Body of pancreas (tissue), 4 donors: ENCODE results near the gene SNRNP70. TPM values are rescaled to one million over a fixed set of nuclear protein-coding genes. Genes with fewer than 3 reads are reported as not detected.
A peak's percentile ranks its signal among the peaks of the same experiment; 100 is the strongest.
"Not testable (repeated sequence)": the region's sequence is repeated elsewhere in the genome, so short reads cannot be mapped to it uniquely, and the experiment has no call there.

Experiments used
- ATAC-seq: fragments of 150-250 bp; one replicate; pipeline ENCODE4 v1.9.1; 2016
- DNase-seq, 4 donors: peaks; one replicate each; pipeline ENCODE4 v3.0.0-alpha.2; 2019
- H3K27ac ChIP-seq, 4 donors: fragments of 200-600 bp; sonication (generic); 1 replicate in 3 of 4; 2 replicates in 1 of 4; pipeline versions ENCODE4 v1.5.1 to v1.6.1; 2016 to 2019; ENCODE audit warnings: mild to moderate bottlenecking in 1 of 4, mixed read lengths in 1 of 4, moderate library complexity in 1 of 4
- H3K27me3 ChIP-seq, 2 donors: fragments of 200-600 bp; sonication (generic); one replicate each; pipeline ENCODE4 v1.6.0; 2016; ENCODE audit warnings: mild to moderate bottlenecking in 1 of 2
- H3K36me3 ChIP-seq, 2 donors: fragments of 200-600 bp; sonication (generic); replicated peaks in 1 of 2; 2 replicates each; pipeline ENCODE4 v1.5.1; 2016; ENCODE audit warnings: low read depth in 2 of 2; ENCODE audit not compliant: insufficient read depth in 1 of 2
- H3K4me1 ChIP-seq: fragments of 200-600 bp; sonication (generic); one replicate; pipeline ENCODE4 v1.6.0; 2016
- H3K4me3 ChIP-seq, 2 donors: fragments of 200-600 bp; sonication (generic); 1 replicate in 1 of 2; 2 replicates in 1 of 2; pipeline ENCODE4 v1.5.1; 2016 to 2019
- H3K9me3 ChIP-seq, 3 donors: fragments of 200-600 bp; sonication (generic); 1 replicate in 2 of 3; 2 replicates in 1 of 3; pipeline ENCODE4 v1.5.1; 2016
- POLR2A ChIP-seq, 3 donors: fragments of 450-650 bp; IDR thresholded peaks; one replicate each; pipeline ENCODE4 v1.6.1; 2016; ENCODE audit warnings: antibody characterized with exemption in 3 of 3, mild to moderate bottlenecking in 2 of 3
- WGBS, 2 donors: methylation state at CpG; one replicate each; pipeline ENCODE4 v1.1.5; 2017; 5-methylcytosine and 5-hydroxymethylcytosine counted together
- intact Hi-C: fragments of 100-400 bp; cut with DNase I; formaldehyde crosslinking; loops from one replicate; pipeline ENCODE4 v1.15.1; 2023
- total RNA-seq, 2 donors: library from RNA; depleted of rRNA; stranded (reverse); fragments of >200 nt; gene quantifications; one replicate each; pipeline ENCODE4 v1.1.0, GENCODE V29; 2016
- TF ChIP-seq, protein P1 (sequence below), 7 experiments: fragments of 450-650 bp in 4 of 7; fragments of 200-600 bp in 3 of 7; sonication (generic) in 3 of 7; IDR thresholded peaks; one replicate each; pipeline ENCODE4 v1.5.1; 2016 to 2019; ENCODE audit warnings: antibody characterized with exemption in 7 of 7

Gene SNRNP70
- total RNA-seq, 2 donors from 2014 or later = 199 to 588 TPM

DNA sequence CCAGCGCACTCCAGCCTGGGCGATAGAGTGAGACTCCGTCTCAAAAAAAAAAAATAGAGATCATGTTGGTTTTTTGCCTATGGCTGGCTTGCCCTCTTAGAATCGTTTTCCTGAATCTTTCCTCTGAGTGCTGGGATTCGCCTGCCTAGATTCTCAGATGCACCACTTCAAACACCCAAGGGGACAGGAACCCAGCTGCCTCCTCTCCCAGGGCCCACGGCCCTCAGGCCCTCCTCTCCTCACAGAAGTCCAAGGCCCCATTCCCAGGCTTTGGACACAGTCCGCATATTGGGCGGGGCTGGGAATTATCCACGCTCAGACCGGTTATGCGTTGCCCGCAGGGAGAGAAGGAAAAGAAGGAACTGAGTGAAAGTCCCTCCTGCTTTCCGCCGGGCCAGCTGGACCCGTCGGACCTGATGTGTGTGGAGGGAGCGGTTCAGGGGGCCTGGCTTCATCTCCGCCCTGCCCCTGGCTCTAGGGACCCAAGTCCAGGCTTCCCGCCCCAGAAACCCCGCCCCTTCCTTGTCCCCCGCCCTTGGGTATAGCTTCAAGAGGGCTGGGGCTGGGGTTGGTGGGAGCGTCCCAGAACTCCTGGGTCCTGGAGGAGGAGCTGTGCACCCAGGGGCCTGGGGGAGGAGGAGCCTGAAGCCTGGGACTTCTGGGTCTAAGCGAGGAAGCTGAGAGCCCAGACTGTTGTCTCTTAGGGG, 39.9 kb downstream of the SNRNP70 start:
- intact Hi-C loops = no loop called here
- Histone ChIP-seq H3K4me3 (no peak overlapping the region), H3K27me3 (no peaks in the 10 kb centered on the region), H3K36me3 (no peaks in the 10 kb centered on the region), H3K9me3 (no peaks in the 10 kb centered on the region), H3K4me1 (peaks cover 19% of the 10 kb centered on the region), H3K27ac (no peak overlapping the region)
- no peak for ATAC-seq
- DNase-seq = no peak
- TF ChIP-seq, protein P1, sequence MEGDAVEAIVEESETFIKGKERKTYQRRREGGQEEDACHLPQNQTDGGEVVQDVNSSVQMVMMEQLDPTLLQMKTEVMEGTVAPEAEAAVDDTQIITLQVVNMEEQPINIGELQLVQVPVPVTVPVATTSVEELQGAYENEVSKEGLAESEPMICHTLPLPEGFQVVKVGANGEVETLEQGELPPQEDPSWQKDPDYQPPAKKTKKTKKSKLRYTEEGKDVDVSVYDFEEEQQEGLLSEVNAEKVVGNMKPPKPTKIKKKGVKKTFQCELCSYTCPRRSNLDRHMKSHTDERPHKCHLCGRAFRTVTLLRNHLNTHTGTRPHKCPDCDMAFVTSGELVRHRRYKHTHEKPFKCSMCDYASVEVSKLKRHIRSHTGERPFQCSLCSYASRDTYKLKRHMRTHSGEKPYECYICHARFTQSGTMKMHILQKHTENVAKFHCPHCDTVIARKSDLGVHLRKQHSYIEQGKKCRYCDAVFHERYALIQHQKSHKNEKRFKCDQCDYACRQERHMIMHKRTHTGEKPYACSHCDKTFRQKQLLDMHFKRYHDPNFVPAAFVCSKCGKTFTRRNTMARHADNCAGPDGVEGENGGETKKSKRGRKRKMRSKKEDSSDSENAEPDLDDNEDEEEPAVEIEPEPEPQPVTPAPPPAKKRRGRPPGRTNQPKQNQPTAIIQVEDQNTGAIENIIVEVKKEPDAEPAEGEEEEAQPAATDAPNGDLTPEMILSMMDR (IDR thresholded peaks at IDR 0.05) = no peak
- TF ChIP-seq POLR2A (IDR thresholded peaks at IDR 0.05) = no peak
- 60 to 75% methylated on average over 13 to 23 of the region's 23 CpGs for WGBS, 2 donors

DNA sequence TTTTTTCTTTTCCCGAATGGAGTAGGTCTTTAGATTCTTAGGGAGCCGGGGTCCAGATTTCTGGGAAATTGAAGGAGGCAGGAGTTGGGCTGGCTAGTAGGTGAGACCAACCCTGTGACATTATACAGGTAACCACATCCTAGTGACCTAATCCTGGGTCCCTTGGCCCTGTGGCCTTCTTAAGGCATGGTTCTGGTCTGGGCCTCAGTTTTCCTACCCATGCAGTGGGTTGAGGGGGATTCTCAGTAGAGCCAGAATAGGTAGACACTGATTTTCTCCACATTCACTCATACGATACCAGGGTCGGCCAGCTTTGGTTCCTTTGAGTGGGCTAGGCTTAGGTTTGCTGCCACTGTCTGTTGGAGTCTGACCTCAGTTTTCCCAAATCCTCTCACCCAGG, 41.3 kb downstream of the SNRNP70 start:
- peaks cover 13% of the 10 kb centered on the region for H3K4me1 ChIP-seq
- H3K27me3 ChIP-seq = no peaks in the 10 kb centered on the region
- H3K4me3 ChIP-seq = no peak overlapping the region
- no peaks in the 10 kb centered on the region for H3K9me3 ChIP-seq
- H3K27ac ChIP-seq = no peak overlapping the region
- DNase-seq (no peak), ATAC-seq (no peak)
- intact Hi-C loops = no loop called here
- H3K36me3 ChIP-seq = no peaks in the 10 kb centered on the region
- WGBS, 2 donors = 68 to 95% methylated on average over 4 of the region's 4 CpGs
- TF ChIP-seq, protein P1 (IDR thresholded peaks at IDR 0.05) = no peak
- TF ChIP-seq POLR2A (IDR thresholded peaks at IDR 0.05) = no peak

DNA sequence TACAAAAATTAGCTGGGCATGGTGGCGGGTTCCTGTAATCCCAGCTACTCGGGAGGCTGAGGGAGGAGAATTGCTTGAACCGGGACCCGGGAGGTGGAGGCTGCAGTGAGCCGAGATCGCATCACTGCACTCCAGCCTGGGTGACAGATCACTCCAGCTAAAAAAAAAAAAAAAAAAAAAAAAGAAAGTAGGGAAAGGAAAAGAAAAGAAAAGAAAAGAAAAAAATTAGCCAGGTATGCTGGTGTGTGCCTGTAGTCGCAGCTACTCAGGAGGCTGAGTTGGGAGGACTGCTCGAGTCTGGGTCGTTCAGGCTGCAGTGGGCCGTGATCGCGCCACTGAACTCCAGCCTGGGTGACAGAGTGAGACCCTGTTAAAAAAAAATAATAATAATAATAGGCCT, 42.0 kb downstream of the SNRNP70 start:
- ATAC-seq, H3K4me3 ChIP-seq: not testable (repeated sequence)

DNA sequence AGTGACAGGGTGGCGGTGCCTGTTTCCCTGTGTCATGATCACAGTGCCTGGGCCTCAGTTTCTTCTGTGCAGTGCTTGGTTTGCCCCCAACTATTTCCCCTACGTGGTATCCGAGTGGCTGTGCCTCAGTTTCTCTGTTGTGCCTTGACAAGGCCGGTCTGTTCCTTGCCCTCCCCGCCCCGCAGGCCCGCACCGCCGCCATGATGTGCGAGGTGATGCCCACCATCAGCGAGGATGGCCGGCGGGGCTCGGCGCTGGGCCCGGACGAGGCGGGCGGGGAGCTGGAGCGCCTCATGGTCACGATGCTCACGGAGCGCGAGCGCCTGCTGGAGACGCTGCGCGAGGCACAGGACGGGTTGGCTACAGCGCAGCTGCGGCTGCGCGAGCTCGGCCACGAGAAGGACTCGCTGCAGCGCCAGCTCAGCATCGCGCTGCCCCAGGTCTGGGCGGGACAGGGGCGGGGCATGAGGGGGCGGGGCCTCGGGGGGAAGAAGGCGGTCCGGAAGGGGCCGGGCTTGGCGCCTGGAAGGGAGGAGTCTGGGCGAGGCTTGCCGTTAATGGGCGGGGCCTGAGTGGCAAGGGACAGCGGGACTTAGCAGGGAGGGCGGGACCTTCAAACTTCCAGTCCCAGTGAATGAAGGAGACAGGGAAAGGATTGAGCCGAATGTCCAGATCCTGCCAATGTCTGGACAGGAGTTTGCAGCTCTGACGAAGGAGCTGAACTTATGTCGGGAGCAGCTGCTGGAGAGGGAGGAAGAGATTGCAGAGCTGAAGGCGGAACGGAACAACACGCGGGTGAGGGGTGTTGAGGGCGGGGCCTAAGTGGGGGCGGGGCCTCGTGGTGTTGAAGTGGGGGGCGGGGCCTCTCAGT, 42.7 kb downstream of the SNRNP70 start:
- ATAC-seq = peak; percentile 97
- peaks cover 15% of the 10 kb centered on the region for H3K4me1 ChIP-seq
- H3K27me3 ChIP-seq = no peaks in the 10 kb centered on the region
- peak in 1 of 3 donors; percentile 23 for TF ChIP-seq POLR2A (IDR thresholded peaks at IDR 0.05)
- TF ChIP-seq, protein P1 (IDR thresholded peaks at IDR 0.05) = peak in 5 of 7 experiments; percentile 14 to 54 (median 34)
- H3K9me3 ChIP-seq = no peaks in the 10 kb centered on the region
- peak; percentile 96 to 98 (median 97) for DNase-seq
- H3K36me3 ChIP-seq = no peaks in the 10 kb centered on the region
- H3K27ac ChIP-seq = peak overlapping the region in 3 of 4 donors; percentile 50 to 78 (median 74)
- intact Hi-C loops = loop anchor here (2.0 kb wide), 1 partner anchor 17 kb away; no protein-coding TSS in a partner anchor
- H3K4me3 ChIP-seq = no peak overlapping the region
- 3 to 8% methylated on average over 34 to 63 of the region's 63 CpGs for WGBS, 2 donors

More for the DNA sequence above, 42.0 kb downstream of the SNRNP70 start:
- intact Hi-C loops, DNase-seq, H3K27ac ChIP-seq, H3K9me3 ChIP-seq, H3K36me3 ChIP-seq, H3K27me3 ChIP-seq: not testable (repeated sequence)
- peaks cover 13% of the 10 kb centered on the region for H3K4me1 ChIP-seq
- WGBS, 2 donors = 90 to 95% methylated on average over 9 to 12 of the region's 12 CpGs

DNA sequence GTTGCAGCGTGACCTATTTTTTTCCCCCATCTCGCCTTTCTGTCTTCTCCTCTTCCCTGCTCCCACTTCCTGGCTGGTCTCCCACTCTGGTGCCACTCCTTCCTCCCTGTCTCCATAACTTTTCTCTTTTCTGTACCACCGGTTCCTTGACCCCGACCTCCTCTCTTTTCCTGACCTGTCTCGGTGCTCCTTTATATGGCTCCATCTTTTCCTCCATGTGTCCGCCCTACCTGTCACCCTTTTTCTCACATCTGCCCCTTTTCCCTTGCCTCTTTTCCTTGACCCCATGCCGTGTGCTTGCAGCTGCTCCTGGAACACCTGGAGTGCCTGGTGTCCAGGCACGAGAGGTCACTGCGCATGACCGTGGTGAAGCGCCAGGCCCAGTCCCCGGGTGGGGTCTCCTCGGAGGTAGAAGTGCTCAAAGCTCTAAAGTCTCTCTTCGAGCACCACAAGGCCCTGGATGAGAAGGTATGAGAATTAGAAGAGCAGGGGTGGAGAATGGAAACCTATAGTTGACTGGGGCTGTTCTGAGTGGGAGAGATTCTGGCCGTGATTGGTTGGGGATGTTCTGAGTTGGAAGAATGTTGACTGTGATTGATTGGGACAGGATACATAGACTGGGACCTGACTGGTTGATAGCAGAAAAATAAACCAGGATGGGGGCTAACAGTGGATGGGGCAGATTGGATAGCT, 43.4 kb downstream of the SNRNP70 start:
- intact Hi-C loops = loop anchor here (2.0 kb wide), 1 partner anchor 16 kb away; no protein-coding TSS in a partner anchor
- TF ChIP-seq POLR2A (IDR thresholded peaks at IDR 0.05) = no peak
- TF ChIP-seq, protein P1 (IDR thresholded peaks at IDR 0.05) = no peak
- ATAC-seq (no peak), DNase-seq (no peak)
- H3K36me3 ChIP-seq = no peaks in the 10 kb centered on the region
- no peaks in the 10 kb centered on the region for H3K9me3 ChIP-seq
- 47 to 60% methylated on average over 15 of the region's 15 CpGs for WGBS, 2 donors
- H3K4me3 ChIP-seq = no peak overlapping the region
- peak overlapping the region in 2 of 4 donors; percentile 18 to 74 for H3K27ac ChIP-seq
- H3K27me3 ChIP-seq = no peaks in the 10 kb centered on the region
- H3K4me1 ChIP-seq = peaks cover 22% of the 10 kb centered on the region
